ENCODE measurements around the gene CPED1.

DNA sequence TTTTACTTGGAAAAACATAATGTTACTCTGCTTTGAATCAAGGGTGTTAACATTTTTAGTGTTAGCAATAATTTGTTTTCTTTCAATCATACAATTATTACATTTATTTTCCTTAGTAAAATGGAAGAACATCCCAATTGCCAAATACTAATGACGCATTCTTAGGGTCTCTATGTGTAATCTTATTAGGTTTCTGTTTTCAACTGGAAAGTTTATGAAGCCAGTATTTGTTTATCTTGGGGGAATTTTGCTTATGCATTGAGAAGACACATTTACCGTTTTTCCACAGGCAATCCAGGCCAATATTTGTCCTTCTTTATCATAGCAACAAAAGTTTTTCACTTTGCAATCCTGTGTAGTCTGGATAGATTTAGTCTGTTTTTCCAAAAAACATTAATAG, 134.5 kb downstream of the CPED1 start:
- TF ChIP-seq, protein P1, sequence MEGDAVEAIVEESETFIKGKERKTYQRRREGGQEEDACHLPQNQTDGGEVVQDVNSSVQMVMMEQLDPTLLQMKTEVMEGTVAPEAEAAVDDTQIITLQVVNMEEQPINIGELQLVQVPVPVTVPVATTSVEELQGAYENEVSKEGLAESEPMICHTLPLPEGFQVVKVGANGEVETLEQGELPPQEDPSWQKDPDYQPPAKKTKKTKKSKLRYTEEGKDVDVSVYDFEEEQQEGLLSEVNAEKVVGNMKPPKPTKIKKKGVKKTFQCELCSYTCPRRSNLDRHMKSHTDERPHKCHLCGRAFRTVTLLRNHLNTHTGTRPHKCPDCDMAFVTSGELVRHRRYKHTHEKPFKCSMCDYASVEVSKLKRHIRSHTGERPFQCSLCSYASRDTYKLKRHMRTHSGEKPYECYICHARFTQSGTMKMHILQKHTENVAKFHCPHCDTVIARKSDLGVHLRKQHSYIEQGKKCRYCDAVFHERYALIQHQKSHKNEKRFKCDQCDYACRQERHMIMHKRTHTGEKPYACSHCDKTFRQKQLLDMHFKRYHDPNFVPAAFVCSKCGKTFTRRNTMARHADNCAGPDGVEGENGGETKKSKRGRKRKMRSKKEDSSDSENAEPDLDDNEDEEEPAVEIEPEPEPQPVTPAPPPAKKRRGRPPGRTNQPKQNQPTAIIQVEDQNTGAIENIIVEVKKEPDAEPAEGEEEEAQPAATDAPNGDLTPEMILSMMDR (conservative IDR thresholded peaks at IDR 0.05; ENCODE audit: low read depth, low read length) = no peak
- no peak for TF ChIP-seq EZH2 (IDR thresholded peaks at IDR 0.05; ENCODE audit: low read length, unreplicated experiment)

Measured in PC-3 (cell line).